B cell (primary cell): Measurements from ENCODE around the gene SLC43A2.

Experiments used
- CTCF ChIP-seq: fragments of 200-600 bp; IDR thresholded peaks from one replicate; pipeline ENCODE4 v1.8.0; 2022; ENCODE audit warnings: antibody characterized with exemption, mild to moderate bottlenecking
- EZH2 ChIP-seq: IDR thresholded peaks from 2 replicates; pipeline ENCODE4 v1.6.1; 2012; ENCODE audit warnings: borderline replicate concordance, low read depth, mild to moderate bottlenecking, moderate library complexity, low read length; ENCODE audit not compliant: insufficient read depth, poor library complexity, severe bottlenecking

- TF ChIP-seq CTCF (no peak), EZH2 (no peak)
These were observed 32.4 kb upstream of the SLC43A2 start for GRCh38 chr17:1661045-1661444.
